Measurements from ENCODE around the gene CHD6. TPM values are rescaled to one million over a fixed set of nuclear protein-coding genes. Genes with fewer than 3 reads are reported as not detected.
A peak's percentile ranks its signal among the peaks of the same experiment; 100 is the strongest.

CHD6 gene
- total RNA-seq, 1 donor from 2014 or later, result 28.6 TPM

- intact Hi-C loops (cut with DNase I), result no loop called here
- ATAC-seq (ENCODE audit: poor library complexity) (no peak), DNase-seq (no peak)
Measured at GRCh38 chr20:41627611-41628244, 9.6 kb upstream of the CHD6 start.

GRCh38 chr20:41627001-41627495 is 8.9 kb upstream of the CHD6 start:
- DNase-seq, result no peak
- intact Hi-C loops (cut with DNase I), result no loop called here
- ATAC-seq (ENCODE audit: poor library complexity), result no peak

GRCh38 chr20:41623625-41624375 is 5.6 kb upstream of the CHD6 start:
- intact Hi-C loops (cut with DNase I), result no loop called here
- ATAC-seq (ENCODE audit: poor library complexity) (no peak), DNase-seq (no peak)

- intact Hi-C loops (cut with DNase I), result no loop called here
- DNase-seq, result no peak
- ATAC-seq (ENCODE audit: poor library complexity), result no peak
Measured at GRCh38 chr20:41622584-41622983, 4.4 kb upstream of the CHD6 start.

- no peak for ATAC-seq (ENCODE audit: poor library complexity)
- intact Hi-C loops (cut with DNase I), result no loop called here
- no peak for DNase-seq
Measured at GRCh38 chr20:41621971-41622370, 3.8 kb upstream of the CHD6 start.

- intact Hi-C loops (cut with DNase I), result no loop called here
- ATAC-seq (ENCODE audit: poor library complexity) (no peak), DNase-seq (no peak)
Measured at GRCh38 chr20:41621421-41621820, 3.2 kb upstream of the CHD6 start.

- ATAC-seq (ENCODE audit: poor library complexity), result no peak
- intact Hi-C loops (cut with DNase I), result no loop called here
- DNase-seq, result no peak
Measured at GRCh38 chr20:41619360-41620100, 1.4 kb upstream of the CHD6 start.

- DNase-seq (no peak), ATAC-seq (ENCODE audit: poor library complexity) (no peak)
- intact Hi-C loops (cut with DNase I), result no loop called here
Measured at GRCh38 chr20:41618807-41619311, 682 bp upstream of the CHD6 start.

GRCh38 chr20:41617059-41617901 is 897 bp downstream of the CHD6 start:
- ATAC-seq (ENCODE audit: poor library complexity), result no peak
- DNase-seq, result peak; percentile 58
- intact Hi-C loops (cut with DNase I), result no loop called here

GRCh38 chr20:41616228-41616627 is 1.9 kb downstream of the CHD6 start:
- intact Hi-C loops (cut with DNase I), result no loop called here
- DNase-seq, result no peak
- ATAC-seq (ENCODE audit: poor library complexity), result no peak

GRCh38 chr20:41615676-41616075 is 2.5 kb downstream of the CHD6 start:
- ATAC-seq (ENCODE audit: poor library complexity) (no peak), DNase-seq (no peak)
- intact Hi-C loops (cut with DNase I), result no loop called here

- intact Hi-C loops (cut with DNase I), result no loop called here
- ATAC-seq (ENCODE audit: poor library complexity) (no peak), DNase-seq (no peak)
Measured at GRCh38 chr20:41615110-41615509, 3.1 kb downstream of the CHD6 start.

GRCh38 chr20:41613321-41613720 is 4.9 kb downstream of the CHD6 start:
- no peak for DNase-seq
- intact Hi-C loops (cut with DNase I), result no loop called here
- no peak for ATAC-seq (ENCODE audit: poor library complexity)

GRCh38 chr20:41609474-41609873 is 8.7 kb downstream of the CHD6 start:
- ATAC-seq (ENCODE audit: poor library complexity) (no peak), DNase-seq (no peak)
- intact Hi-C loops (cut with DNase I), result no loop called here

- intact Hi-C loops (cut with DNase I), result no loop called here
- ATAC-seq (ENCODE audit: poor library complexity), result no peak
Measured at GRCh38 chr20:41608606-41609005, 9.6 kb downstream of the CHD6 start.

GRCh38 chr20:41607791-41608190 is 10.4 kb downstream of the CHD6 start:
- DNase-seq (no peak), ATAC-seq (ENCODE audit: poor library complexity) (no peak)
- intact Hi-C loops (cut with DNase I), result no loop called here

More at GRCh38 chr20:41608606-41609005, 9.6 kb downstream of the CHD6 start:
- DNase-seq, result no peak

GRCh38 chr20:41604002-41604401 is 14.2 kb downstream of the CHD6 start:
- intact Hi-C loops (cut with DNase I), result no loop called here
- no peak for DNase-seq
- ATAC-seq (ENCODE audit: poor library complexity), result no peak

GRCh38 chr20:41601742-41602141 is 16.4 kb downstream of the CHD6 start:
- ATAC-seq (ENCODE audit: poor library complexity) (peak; percentile 55), DNase-seq (no peak)
- intact Hi-C loops (cut with DNase I), result no loop called here
